ENCODE data around the gene APMAP. TPM values are rescaled to one million over a fixed set of nuclear protein-coding genes. Genes with fewer than 3 reads are reported as not detected.

APMAP gene
- total and polyA plus RNA-seq, 2 experiments from 2014 or later, result 110 to 123 TPM

DNA sequence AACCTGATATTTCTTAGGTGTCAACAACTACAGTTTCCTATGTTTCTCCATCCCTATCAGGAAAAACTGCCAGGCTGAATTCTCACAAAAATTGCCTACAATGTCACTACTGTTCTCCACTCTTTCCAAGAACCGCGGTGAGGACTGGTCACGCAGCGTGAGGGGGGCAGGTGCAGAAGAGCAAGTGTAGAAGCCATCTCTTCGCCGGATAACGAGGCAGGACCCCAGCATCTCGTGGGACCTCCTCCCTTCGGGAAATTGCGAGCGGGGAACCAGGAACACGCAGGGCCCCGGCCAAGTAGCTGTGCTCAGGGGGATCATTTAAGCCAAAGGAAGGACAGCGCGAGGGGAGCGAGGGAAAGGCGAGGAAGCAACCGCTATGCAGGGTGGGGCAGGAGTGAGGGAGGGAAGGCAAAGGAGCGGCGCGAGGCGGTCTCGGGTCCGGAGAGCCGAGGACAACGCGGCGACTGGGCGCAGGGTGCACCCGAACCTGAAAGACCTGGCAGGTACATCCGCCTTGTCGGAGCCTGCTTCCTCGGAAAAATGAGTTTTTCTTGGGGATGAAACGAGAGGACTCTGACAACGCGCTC lies 559 bp downstream of the APMAP start:
- peak; percentile 54 for DNase-seq (ENCODE audit: low spot score)
- Histone ChIP-seq H3K4me2 (peak overlapping the region; percentile 93), H3K36me3 (replicated peaks; ENCODE audit: insufficient read depth, low read depth) (no peaks in the 10 kb centered on the region), H3K9me3 (ENCODE audit: low read depth) (no peaks in the 10 kb centered on the region), H3K79me2 (peaks cover 47% of the 10 kb centered on the region), H2AFZ (peak overlapping the region; percentile 87), H3K27me3 (no peaks in the 10 kb centered on the region), H3K27ac (peak overlapping the region; percentile 96), H3K4me3 (peak overlapping the region; percentile 65), H3K9me2 (replicated peaks; ENCODE audit: insufficient read depth) (no peaks in the 10 kb centered on the region), H3K4me1 (ENCODE audit: insufficient read depth) (peaks cover 9% of the 10 kb centered on the region), H4K20me1 (ENCODE audit: insufficient read depth, poor library complexity, severe bottlenecking) (peaks cover 7% of the 10 kb centered on the region)
- under 1% methylated on average over 31 of the region's 36 CpGs for WGBS (ENCODE audit: low lambda C conversion rate, missing lambda C conversion rate)
- TF ChIP-seq, protein P1, sequence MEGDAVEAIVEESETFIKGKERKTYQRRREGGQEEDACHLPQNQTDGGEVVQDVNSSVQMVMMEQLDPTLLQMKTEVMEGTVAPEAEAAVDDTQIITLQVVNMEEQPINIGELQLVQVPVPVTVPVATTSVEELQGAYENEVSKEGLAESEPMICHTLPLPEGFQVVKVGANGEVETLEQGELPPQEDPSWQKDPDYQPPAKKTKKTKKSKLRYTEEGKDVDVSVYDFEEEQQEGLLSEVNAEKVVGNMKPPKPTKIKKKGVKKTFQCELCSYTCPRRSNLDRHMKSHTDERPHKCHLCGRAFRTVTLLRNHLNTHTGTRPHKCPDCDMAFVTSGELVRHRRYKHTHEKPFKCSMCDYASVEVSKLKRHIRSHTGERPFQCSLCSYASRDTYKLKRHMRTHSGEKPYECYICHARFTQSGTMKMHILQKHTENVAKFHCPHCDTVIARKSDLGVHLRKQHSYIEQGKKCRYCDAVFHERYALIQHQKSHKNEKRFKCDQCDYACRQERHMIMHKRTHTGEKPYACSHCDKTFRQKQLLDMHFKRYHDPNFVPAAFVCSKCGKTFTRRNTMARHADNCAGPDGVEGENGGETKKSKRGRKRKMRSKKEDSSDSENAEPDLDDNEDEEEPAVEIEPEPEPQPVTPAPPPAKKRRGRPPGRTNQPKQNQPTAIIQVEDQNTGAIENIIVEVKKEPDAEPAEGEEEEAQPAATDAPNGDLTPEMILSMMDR (IDR thresholded peaks at IDR 0.05; ENCODE audit: poor library complexity), result no peak
- TF ChIP-seq EZH2phosphoT487 (IDR thresholded peaks at IDR 0.05; ENCODE audit: low read depth, severe bottlenecking, unreplicated experiment), result no peak
- TF ChIP-seq EZH2 (IDR thresholded peaks at IDR 0.05; ENCODE audit: borderline replicate concordance), result no peak

DNA sequence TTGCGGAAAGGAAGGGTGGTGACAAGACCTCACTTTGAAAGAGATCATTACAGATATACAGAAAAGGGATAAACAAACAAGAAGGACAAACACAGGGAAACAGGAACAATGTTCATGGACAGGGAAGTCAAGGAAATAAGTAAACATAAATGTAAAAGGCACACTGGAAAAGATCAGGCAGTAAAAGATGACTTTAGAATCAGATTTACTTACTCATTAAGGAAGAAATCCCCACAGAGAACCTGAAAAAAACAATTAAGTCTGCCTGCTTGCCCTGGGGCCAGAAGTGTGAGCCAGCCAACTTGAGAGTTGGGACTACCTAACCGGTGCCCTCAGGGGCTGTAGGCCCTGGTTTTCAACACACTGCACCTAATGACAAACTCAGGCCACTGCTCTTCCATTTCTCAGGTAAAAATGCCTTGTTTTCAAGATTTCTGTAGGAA lies 1.7 kb downstream of the APMAP start:
- H3K4me2 ChIP-seq, result peak overlapping the region; percentile 93
- H3K4me3 ChIP-seq, result no peak overlapping the region
- peaks cover 7% of the 10 kb centered on the region for H4K20me1 ChIP-seq (ENCODE audit: insufficient read depth, poor library complexity, severe bottlenecking)
- DNase-seq (ENCODE audit: low spot score), result no peak
- H3K27ac ChIP-seq, result no peak overlapping the region
- no peaks in the 10 kb centered on the region for H3K27me3 ChIP-seq
- TF ChIP-seq EZH2phosphoT487 (IDR thresholded peaks at IDR 0.05; ENCODE audit: low read depth, severe bottlenecking, unreplicated experiment) (no peak), EZH2 (IDR thresholded peaks at IDR 0.05; ENCODE audit: borderline replicate concordance) (no peak)
- TF ChIP-seq, protein P1 (IDR thresholded peaks at IDR 0.05; ENCODE audit: poor library complexity), result no peak
- no peaks in the 10 kb centered on the region for H3K36me3 ChIP-seq (replicated peaks; ENCODE audit: insufficient read depth, low read depth)
- H3K9me2 ChIP-seq (replicated peaks; ENCODE audit: insufficient read depth), result no peaks in the 10 kb centered on the region
- peaks cover 9% of the 10 kb centered on the region for H3K4me1 ChIP-seq (ENCODE audit: insufficient read depth)
- H3K79me2 ChIP-seq, result peaks cover 54% of the 10 kb centered on the region
- H3K9me3 ChIP-seq (ENCODE audit: low read depth), result no peaks in the 10 kb centered on the region
- no peak overlapping the region for H2AFZ ChIP-seq
- WGBS (ENCODE audit: low lambda C conversion rate, missing lambda C conversion rate), result 62% methylated on average over 2 of the region's 2 CpGs

DNA sequence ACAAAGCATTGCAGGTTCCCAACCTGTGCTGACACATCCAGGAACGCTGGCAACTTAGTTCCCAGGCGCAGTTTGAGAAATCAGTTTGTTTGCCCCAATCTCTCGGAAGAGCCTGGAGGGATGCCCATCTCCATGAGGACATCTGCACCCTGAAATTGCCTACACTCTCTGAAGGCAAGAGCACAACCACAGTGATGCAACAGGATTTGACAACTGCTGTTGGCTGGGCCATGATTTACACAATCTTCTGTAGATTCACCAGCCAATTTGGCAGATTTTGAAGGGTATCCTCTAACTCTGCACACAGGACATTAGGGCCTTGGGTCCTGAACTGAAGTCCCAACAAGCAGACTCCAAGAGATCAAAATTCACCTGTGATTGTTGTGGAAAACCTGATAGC lies 3.4 kb downstream of the APMAP start:
- no peak overlapping the region for H2AFZ ChIP-seq
- DNase-seq (ENCODE audit: low spot score), result no peak
- H3K9me2 ChIP-seq (replicated peaks; ENCODE audit: insufficient read depth), result no peaks in the 10 kb centered on the region
- peaks cover 13% of the 10 kb centered on the region for H3K4me1 ChIP-seq (ENCODE audit: insufficient read depth)
- peaks cover 7% of the 10 kb centered on the region for H4K20me1 ChIP-seq (ENCODE audit: insufficient read depth, poor library complexity, severe bottlenecking)
- peaks cover 61% of the 10 kb centered on the region for H3K79me2 ChIP-seq
- no peaks in the 10 kb centered on the region for H3K9me3 ChIP-seq (ENCODE audit: low read depth)
- H3K27me3 ChIP-seq, result no peaks in the 10 kb centered on the region
- no peak overlapping the region for H3K4me3 ChIP-seq
- H3K4me2 ChIP-seq, result no peak overlapping the region
- 97% methylated on average over 3 of the region's 3 CpGs for WGBS (ENCODE audit: low lambda C conversion rate, missing lambda C conversion rate)
- H3K27ac ChIP-seq, result no peak overlapping the region
- no peak for TF ChIP-seq EZH2phosphoT487 (IDR thresholded peaks at IDR 0.05; ENCODE audit: low read depth, severe bottlenecking, unreplicated experiment)
- no peak for TF ChIP-seq EZH2 (IDR thresholded peaks at IDR 0.05; ENCODE audit: borderline replicate concordance)
- H3K36me3 ChIP-seq (replicated peaks; ENCODE audit: insufficient read depth, low read depth), result no peaks in the 10 kb centered on the region

DNA sequence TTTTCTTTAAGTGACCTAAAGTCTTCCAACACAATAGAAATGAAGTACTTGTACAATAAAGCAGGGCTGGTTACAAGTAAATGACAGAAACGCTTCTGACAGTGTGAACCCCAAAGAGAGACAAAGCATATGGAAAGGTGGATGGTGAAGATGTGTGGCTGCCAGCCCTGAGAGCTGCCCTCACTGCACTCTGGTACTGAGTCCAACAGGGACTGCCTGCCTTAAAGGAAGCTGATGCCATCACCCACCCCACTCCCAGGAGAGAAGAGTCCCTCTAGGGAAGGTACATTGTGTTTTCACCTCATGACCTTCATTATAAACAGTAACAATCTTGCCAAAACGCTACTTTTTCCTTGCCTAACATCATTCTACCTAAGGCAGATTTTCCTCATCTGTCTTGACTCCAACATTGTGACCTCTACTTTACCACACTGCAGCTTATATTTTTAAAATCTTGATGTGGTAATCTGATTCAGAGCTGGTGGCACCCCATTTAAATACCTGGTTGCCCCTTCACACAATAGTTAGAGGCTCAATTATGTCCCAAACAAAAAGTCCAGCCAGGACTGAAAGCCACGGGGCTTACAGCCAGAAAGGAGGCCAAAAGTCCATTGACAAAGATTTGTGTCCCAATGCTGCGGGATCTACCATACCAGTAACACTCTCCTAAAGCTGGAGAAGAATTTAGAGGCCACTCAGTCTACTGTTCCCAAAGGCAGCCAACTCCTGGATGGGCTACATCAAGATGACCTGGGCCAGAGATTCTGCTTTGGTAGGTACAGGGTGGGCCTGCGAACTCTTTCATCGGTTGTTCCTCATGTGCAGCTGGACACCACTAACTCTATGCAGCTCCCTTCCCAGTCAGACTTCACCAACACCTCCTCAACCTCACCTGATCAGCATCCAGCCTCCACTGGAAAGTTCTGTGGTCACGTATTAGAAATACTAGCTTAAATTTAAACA lies 4.4 kb downstream of the APMAP start:
- 92% methylated on average over 7 of the region's 7 CpGs for WGBS (ENCODE audit: low lambda C conversion rate, missing lambda C conversion rate)
- Histone ChIP-seq H3K27ac (no peak overlapping the region), H3K36me3 (replicated peaks; ENCODE audit: insufficient read depth, low read depth) (no peaks in the 10 kb centered on the region)

More for the DNA sequence above, 4.4 kb downstream of the APMAP start:
- Histone ChIP-seq H4K20me1 (ENCODE audit: insufficient read depth, poor library complexity, severe bottlenecking) (peaks cover 7% of the 10 kb centered on the region), H3K9me2 (replicated peaks; ENCODE audit: insufficient read depth) (no peaks in the 10 kb centered on the region), H3K4me1 (ENCODE audit: insufficient read depth) (peaks cover 13% of the 10 kb centered on the region), H3K79me2 (peaks cover 64% of the 10 kb centered on the region), H2AFZ (no peak overlapping the region), H3K9me3 (ENCODE audit: low read depth) (no peaks in the 10 kb centered on the region), H3K27me3 (no peaks in the 10 kb centered on the region), H3K4me2 (no peak overlapping the region), H3K4me3 (no peak overlapping the region)
- DNase-seq (ENCODE audit: low spot score), result no peak
- TF ChIP-seq EZH2phosphoT487 (IDR thresholded peaks at IDR 0.05; ENCODE audit: low read depth, severe bottlenecking, unreplicated experiment) (no peak), EZH2 (IDR thresholded peaks at IDR 0.05; ENCODE audit: borderline replicate concordance) (no peak)
- TF ChIP-seq, protein P1 (IDR thresholded peaks at IDR 0.05; ENCODE audit: poor library complexity), result no peak
